Panc1 (cell line): ENCODE data around the gene CLSTN2. TPM values are rescaled to one million over a fixed set of nuclear protein-coding genes. Genes with fewer than 3 reads are reported as not detected.

Source experiments
- ATAC-seq: fragments of 200-7000 bp; cut with Tn5 transposase; 2 replicates; pipeline ENCODE4 v1.9.1; 2020; ENCODE audit warnings: mild to moderate bottlenecking, moderate library complexity
- BruUV-seq: library from RNA; stranded (reverse); fragments of 400-500 nt; replicated peaks from 2 replicates; lab custom pipeline; 2021; lab: Mats Ljungman, UMichigan
- CTCF ChIA-PET: fragments of 300-600 bp; sonication (Branson Sonifier 250); formaldehyde crosslinking; loops from one replicate; lab custom pipeline; 2022; ENCODE audit warnings: antibody characterized with exemption; lab: Charles Lee
- POLR2A ChIA-PET: fragments of 300-600 bp; sonication (Branson Sonifier 250); formaldehyde crosslinking; loops from one replicate; lab custom pipeline; 2022; ENCODE audit warnings: antibody characterized with exemption; lab: Charles Lee
- DNase-seq: peaks from one replicate; pipeline ENCODE4 v3.0.0-alpha.2; 2010; ENCODE audit warnings: low read depth, low spot score
- H3K27ac ChIP-seq: 2 replicates; pipeline ENCODE4 v1.5.1; 2011; ENCODE audit warnings: mild to moderate bottlenecking, low read length, inconsistent platforms
- H3K27me3 ChIP-seq: fragments of 200-500 bp; sonication (Bioruptor generic); 2 replicates; pipeline ENCODE4 v1.6.0; 2014; ENCODE audit warnings: low read length, inconsistent platforms; ENCODE audit not compliant: control insufficient read depth, insufficient read depth
- H3K36me3 ChIP-seq: fragments of 200-500 bp; sonication (Bioruptor generic); 2 replicates; pipeline ENCODE4 v1.5.1; 2014; ENCODE audit warnings: inconsistent platforms, mild to moderate bottlenecking, low read length, moderate library complexity; ENCODE audit not compliant: control insufficient read depth, insufficient read depth
- H3K4me1 ChIP-seq: 2 replicates; pipeline ENCODE4 v1.5.1; 2011; ENCODE audit warnings: inconsistent platforms, mild to moderate bottlenecking, low read length, moderate library complexity; ENCODE audit not compliant: control insufficient read depth, insufficient read depth
- H3K4me3 ChIP-seq, 2 experiments: 2 replicates each; pipeline ENCODE4 v1.5.1; 2011 to 2012; ENCODE audit warnings: low read depth in 2 of 2, low read length in 2 of 2, mild to moderate bottlenecking in 2 of 2, inconsistent platforms in 1 of 2, moderate library complexity in 1 of 2
- H3K9me3 ChIP-seq: fragments of 200-500 bp; sonication (Bioruptor generic); 2 replicates; pipeline ENCODE4 v1.5.1; 2014; ENCODE audit warnings: low read depth, mild to moderate bottlenecking, inconsistent platforms, low read length, moderate library complexity; ENCODE audit not compliant: control insufficient read depth, insufficient read depth
- POLR2AphosphoS5 ChIP-seq: IDR thresholded peaks from 2 replicates; pipeline ENCODE4 v1.6.1; 2012; ENCODE audit warnings: mild to moderate bottlenecking, low read depth, low read length, moderate library complexity
- REST ChIP-seq, 2 experiments: IDR thresholded peaks; 2 replicates each; pipeline ENCODE4 v1.6.1; 2011 to 2012; ENCODE audit warnings: low read depth in 2 of 2, control low read depth in 1 of 2, low read length in 1 of 2, mild to moderate bottlenecking in 1 of 2, moderate library complexity in 1 of 2; ENCODE audit not compliant: insufficient read depth in 1 of 2
- SIN3A ChIP-seq: IDR thresholded peaks from 2 replicates; pipeline ENCODE4 v1.6.1; 2012; ENCODE audit warnings: low read depth, mild to moderate bottlenecking, low read length, moderate library complexity, borderline replicate concordance; ENCODE audit not compliant: insufficient read depth
- TCF7L2 ChIP-seq: IDR thresholded peaks from 2 replicates; pipeline ENCODE4 v1.6.1; 2011; ENCODE audit warnings: mild to moderate bottlenecking, low read depth, low read length, inconsistent platforms
- in situ Hi-C: cut with HindIII; loops from 2 replicates; pipeline ENCODE4 v1.10.0; 2016; ENCODE audit warnings: low sequenced_read_pairs, low pct_unique_long_range_greater_than_20kb
- intact Hi-C: fragments of 100-400 bp; cut with micrococcal nuclease; formaldehyde crosslinking; loops from one replicate; pipeline ENCODE4 v1.10.0; 2022; ENCODE audit not compliant: unreplicated experiment
- total RNA-seq: library from RNA; stranded (reverse); gene quantifications from one replicate; pipeline ENCODE4 v1.2.1, GENCODE V29; 2021; ENCODE audit not compliant: unreplicated experiment
- TF ChIP-seq, protein P1 (sequence below): fragments of 450-650 bp; IDR thresholded peaks from 2 replicates; pipeline ENCODE4 v1.5.1; 2017; ENCODE audit warnings: mild to moderate bottlenecking

The CLSTN2 gene
- total RNA-seq, 1 experiment from 2014 or later, result 0.03 TPM

DNA sequence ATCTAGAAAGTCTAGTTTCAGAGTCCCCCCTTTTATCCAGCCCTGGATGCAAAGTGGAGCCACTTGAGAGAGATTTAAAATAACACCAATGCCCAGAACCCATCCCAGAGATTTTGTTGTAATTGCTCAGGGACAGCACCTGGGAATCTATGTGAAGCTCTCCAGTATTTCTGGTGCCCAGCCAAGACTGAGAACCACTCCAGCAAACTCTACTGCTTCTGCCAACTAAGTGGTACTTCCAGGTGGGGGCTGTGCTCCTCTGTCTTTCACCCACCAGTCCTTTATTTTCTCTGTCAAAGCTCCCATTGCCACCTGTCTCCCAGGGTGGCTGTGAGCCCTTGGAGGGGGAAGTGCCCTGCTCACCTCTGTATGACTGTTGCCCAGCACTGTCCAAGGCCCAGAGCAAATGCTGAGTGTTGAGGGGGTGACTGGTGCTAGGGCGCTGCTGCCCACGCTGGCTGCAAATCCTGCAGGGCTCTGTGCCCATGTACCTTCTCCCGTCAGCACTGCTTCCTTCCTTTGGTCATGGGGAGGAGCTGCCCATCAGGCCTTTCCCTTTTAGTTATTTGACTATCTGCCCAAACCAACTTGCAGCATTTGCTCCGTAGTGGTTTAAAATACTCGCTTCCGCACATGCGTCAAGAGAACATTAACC is 9.4 kb downstream of the CLSTN2 start:
- CTCF ChIA-PET, result no interaction called here
- in situ Hi-C loops, result no loop called here
- 0 out of 2 replicates have a peak, but pooled peaks cover 5% of the 10 kb centered on the region for H3K27me3 ChIP-seq
- TF ChIP-seq REST (IDR thresholded peaks at IDR 0.05; ENCODE audit: insufficient read depth in 1 of 2, low read depth in 2 of 2, low read length in 1 of 2) (no peak), TCF7L2 (no peak), SIN3A (no peak), POLR2AphosphoS5 (no peak)
- TF ChIP-seq, protein P1, sequence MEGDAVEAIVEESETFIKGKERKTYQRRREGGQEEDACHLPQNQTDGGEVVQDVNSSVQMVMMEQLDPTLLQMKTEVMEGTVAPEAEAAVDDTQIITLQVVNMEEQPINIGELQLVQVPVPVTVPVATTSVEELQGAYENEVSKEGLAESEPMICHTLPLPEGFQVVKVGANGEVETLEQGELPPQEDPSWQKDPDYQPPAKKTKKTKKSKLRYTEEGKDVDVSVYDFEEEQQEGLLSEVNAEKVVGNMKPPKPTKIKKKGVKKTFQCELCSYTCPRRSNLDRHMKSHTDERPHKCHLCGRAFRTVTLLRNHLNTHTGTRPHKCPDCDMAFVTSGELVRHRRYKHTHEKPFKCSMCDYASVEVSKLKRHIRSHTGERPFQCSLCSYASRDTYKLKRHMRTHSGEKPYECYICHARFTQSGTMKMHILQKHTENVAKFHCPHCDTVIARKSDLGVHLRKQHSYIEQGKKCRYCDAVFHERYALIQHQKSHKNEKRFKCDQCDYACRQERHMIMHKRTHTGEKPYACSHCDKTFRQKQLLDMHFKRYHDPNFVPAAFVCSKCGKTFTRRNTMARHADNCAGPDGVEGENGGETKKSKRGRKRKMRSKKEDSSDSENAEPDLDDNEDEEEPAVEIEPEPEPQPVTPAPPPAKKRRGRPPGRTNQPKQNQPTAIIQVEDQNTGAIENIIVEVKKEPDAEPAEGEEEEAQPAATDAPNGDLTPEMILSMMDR, result no peak
- no peak for ATAC-seq
- H3K36me3 ChIP-seq, result no peaks in the 10 kb centered on the region
- H3K9me3 ChIP-seq, result no peaks in the 10 kb centered on the region
- H3K4me3 ChIP-seq, result no peak overlapping the region
- no peaks in the 10 kb centered on the region for H3K4me1 ChIP-seq
- intact Hi-C loops, result no loop called here
- H3K27ac ChIP-seq, result no peak overlapping the region
- BruUV-seq, result no TSS peak
- no peak for DNase-seq
- POLR2A ChIA-PET, result no interaction called here

GRCh38 chr3:139945386-139945785 is 10.4 kb downstream of the CLSTN2 start:
- BruUV-seq, result no TSS peak
- H3K4me3 ChIP-seq, result no peak overlapping the region
- no peak overlapping the region for H3K27ac ChIP-seq
- H3K36me3 ChIP-seq, result no peaks in the 10 kb centered on the region
- no peak for ATAC-seq
- 0 out of 2 replicates have a peak, but pooled peaks cover 5% of the 10 kb centered on the region for H3K27me3 ChIP-seq
- intact Hi-C loops (no loop called here), in situ Hi-C loops (no loop called here)
- CTCF ChIA-PET, result no interaction called here
- POLR2A ChIA-PET, result no interaction called here
- DNase-seq, result no peak
- no peaks in the 10 kb centered on the region for H3K9me3 ChIP-seq
- TF ChIP-seq POLR2AphosphoS5 (no peak), SIN3A (no peak), TCF7L2 (no peak), REST (IDR thresholded peaks at IDR 0.05; ENCODE audit: insufficient read depth in 1 of 2, low read depth in 2 of 2, low read length in 1 of 2) (no peak)
- TF ChIP-seq, protein P1, result no peak
- no peaks in the 10 kb centered on the region for H3K4me1 ChIP-seq
